Breast epithelium (tissue), 4 donors: ENCODE data around the gene ACP4. TPM values are rescaled to one million over a fixed set of nuclear protein-coding genes. Genes with fewer than 3 reads are reported as not detected.
A peak's percentile ranks its signal among the peaks of the same experiment; 100 is the strongest.

ENCODE experiments used
- DNase-seq, 2 donors: peaks; one replicate each; pipeline ENCODE4 v3.0.0-alpha.2; 2019; ENCODE audit warnings: low spot score in 2 of 2
- H3K27ac ChIP-seq, 2 donors: fragments of 200-600 bp; sonication (generic) in 1 of 2; one replicate each; pipeline ENCODE4 v1.5.1; 2016 to 2019; ENCODE audit warnings: mild to moderate bottlenecking in 1 of 2
- H3K27me3 ChIP-seq, 2 donors: fragments of 200-600 bp; sonication (generic) in 1 of 2; one replicate each; pipeline versions ENCODE4 v1.5.1 to v1.6.0; 2017 to 2019; ENCODE audit warnings: control low read depth in 1 of 2, mild to moderate bottlenecking in 1 of 2
- H3K36me3 ChIP-seq: fragments of 200-600 bp; one replicate; pipeline ENCODE4 v1.5.1; 2019
- H3K4me1 ChIP-seq, 2 donors: fragments of 200-600 bp; sonication (generic); one replicate each; pipeline ENCODE4 v1.5.1; 2016 to 2019; ENCODE audit warnings: control low read depth in 1 of 2
- H3K4me3 ChIP-seq, 3 donors: fragments of 200-600 bp; sonication (generic); 1 replicate in 2 of 3; 2 replicates in 1 of 3; pipeline ENCODE4 v1.5.1; 2016 to 2019; ENCODE audit warnings: mild to moderate bottlenecking in 3 of 3, moderate library complexity in 2 of 3
- H3K9me3 ChIP-seq, 2 donors: fragments of 200-600 bp; sonication (generic) in 1 of 2; one replicate each; pipeline ENCODE4 v1.5.1; 2016 to 2019; ENCODE audit warnings: control low read depth in 1 of 2
- CTCF ChIP-seq, 3 donors: fragments of 450-650 bp; IDR thresholded peaks; one replicate each; pipeline ENCODE4 v1.5.1; 2016 to 2017; ENCODE audit warnings: antibody characterized with exemption in 3 of 3, mild to moderate bottlenecking in 3 of 3, moderate library complexity in 3 of 3
- POLR2A ChIP-seq: fragments of 450-650 bp; IDR thresholded peaks from one replicate; pipeline ENCODE4 v1.6.1; 2016; ENCODE audit warnings: antibody characterized with exemption, mild to moderate bottlenecking, moderate library complexity
- POLR2AphosphoS5 ChIP-seq, 3 donors: sonication (generic); formaldehyde crosslinking; IDR thresholded peaks; one replicate each; pipeline ENCODE4 v1.6.1; 2017; ENCODE audit warnings: antibody characterized with exemption in 3 of 3
- intact Hi-C: fragments of 100-400 bp; cut with DNase I; formaldehyde crosslinking; loops from one replicate; pipeline ENCODE4 v1.15.1; 2023; ENCODE audit warnings: low total_unique reads
- total RNA-seq, 3 donors: library from RNA; depleted of rRNA; stranded (reverse); fragments of >200 nt; gene quantifications; one replicate each; pipeline ENCODE4 v1.1.0, GENCODE V29; 2016

The ACP4 gene
- total RNA-seq, 3 donors from 2014 or later = not detected

- Histone ChIP-seq H3K27ac (no peak overlapping the region), H3K4me1 (peaks cover 0 to 4% of the 10 kb centered on the region in 2 donors), H3K9me3 (no peaks in the 10 kb centered on the region), H3K4me3 (no peak overlapping the region), H3K36me3 (no peaks in the 10 kb centered on the region), H3K27me3 (no peaks in the 10 kb centered on the region)
- intact Hi-C loops = no loop called here
- TF ChIP-seq POLR2A = no peak
- no peak for DNase-seq
These were observed 7.8 kb downstream of the ACP4 start for GRCh38 chr19:50797781-50798658.

DNA sequence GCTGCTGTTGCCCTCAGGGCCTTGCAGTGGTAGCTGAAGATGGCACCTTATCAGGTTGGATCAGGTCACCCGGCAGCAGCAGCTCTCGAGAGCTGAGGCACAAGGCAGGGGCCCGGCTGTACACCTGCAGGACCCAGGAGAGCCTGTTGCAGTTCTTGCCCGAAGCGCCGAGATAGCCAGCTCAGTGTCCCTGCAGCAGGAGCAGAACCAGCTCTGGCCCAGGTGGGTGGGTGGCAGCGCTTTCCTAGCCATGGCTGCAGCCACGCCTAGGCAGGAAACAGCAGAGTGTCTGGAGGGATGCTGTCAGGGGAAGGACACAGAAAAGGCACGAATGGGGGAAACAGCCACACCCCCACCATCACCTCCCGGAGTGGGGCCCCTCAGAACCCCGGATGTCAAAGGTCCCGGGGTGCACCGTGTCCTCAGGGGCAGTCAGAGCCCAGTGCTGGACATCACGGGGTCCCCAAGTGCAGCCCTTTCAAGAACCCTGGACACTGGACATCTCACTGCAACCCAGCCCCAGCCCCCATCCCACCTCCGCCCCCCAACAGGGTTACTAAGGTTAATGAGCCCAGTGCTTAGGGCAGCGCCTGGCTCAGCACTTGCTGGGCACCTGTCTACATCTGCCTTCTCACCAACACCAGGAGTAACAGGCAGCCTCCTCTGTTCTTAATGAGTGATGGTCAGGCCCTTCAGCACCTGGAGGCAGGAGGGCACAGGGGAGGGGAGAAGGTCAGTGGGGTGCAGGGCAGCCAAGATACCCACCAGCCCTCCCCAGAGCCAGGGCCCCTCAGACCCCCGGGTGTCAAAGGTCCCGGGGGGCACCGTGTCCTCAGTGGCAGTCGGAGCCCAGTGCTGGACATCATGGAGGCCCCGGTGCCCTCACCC lies 8.7 kb downstream of the ACP4 start:
- no peak for DNase-seq
- no peak overlapping the region for H3K4me3 ChIP-seq
- no peak overlapping the region for H3K27ac ChIP-seq
- H3K9me3 ChIP-seq = no peaks in the 10 kb centered on the region
- H3K27me3 ChIP-seq = no peaks in the 10 kb centered on the region
- H3K36me3 ChIP-seq = no peaks in the 10 kb centered on the region
- TF ChIP-seq POLR2A = no peak
- TF ChIP-seq POLR2AphosphoS5 (IDR thresholded peaks at IDR 0.05) = no peak
- no peak for TF ChIP-seq CTCF (IDR thresholded peaks at IDR 0.05)
- intact Hi-C loops = no loop called here
- H3K4me1 ChIP-seq = peaks cover 0 to 6% of the 10 kb centered on the region in 2 donors

- no peak for DNase-seq
- Histone ChIP-seq H3K27ac (no peak overlapping the region), H3K27me3 (no peaks in the 10 kb centered on the region), H3K36me3 (no peaks in the 10 kb centered on the region), H3K4me1 (peaks cover 0 to 6% of the 10 kb centered on the region in 2 donors), H3K4me3 (no peak overlapping the region), H3K9me3 (no peaks in the 10 kb centered on the region)
- TF ChIP-seq POLR2AphosphoS5 (IDR thresholded peaks at IDR 0.05) (no peak), POLR2A (no peak), CTCF (IDR thresholded peaks at IDR 0.05) (no peak)
- intact Hi-C loops = no loop called here
These were observed 9.3 kb downstream of the ACP4 start for GRCh38 chr19:50799547-50799851.

- no peak for DNase-seq
- intact Hi-C loops = no loop called here
- Histone ChIP-seq H3K36me3 (no peaks in the 10 kb centered on the region), H3K4me1 (peaks cover 0 to 6% of the 10 kb centered on the region in 2 donors), H3K27ac (no peak overlapping the region), H3K27me3 (no peaks in the 10 kb centered on the region), H3K4me3 (no peak overlapping the region), H3K9me3 (no peaks in the 10 kb centered on the region)
- TF ChIP-seq CTCF (IDR thresholded peaks at IDR 0.05) = no peak
These were observed 10.9 kb downstream of the ACP4 start for GRCh38 chr19:50801107-50801506.

DNA sequence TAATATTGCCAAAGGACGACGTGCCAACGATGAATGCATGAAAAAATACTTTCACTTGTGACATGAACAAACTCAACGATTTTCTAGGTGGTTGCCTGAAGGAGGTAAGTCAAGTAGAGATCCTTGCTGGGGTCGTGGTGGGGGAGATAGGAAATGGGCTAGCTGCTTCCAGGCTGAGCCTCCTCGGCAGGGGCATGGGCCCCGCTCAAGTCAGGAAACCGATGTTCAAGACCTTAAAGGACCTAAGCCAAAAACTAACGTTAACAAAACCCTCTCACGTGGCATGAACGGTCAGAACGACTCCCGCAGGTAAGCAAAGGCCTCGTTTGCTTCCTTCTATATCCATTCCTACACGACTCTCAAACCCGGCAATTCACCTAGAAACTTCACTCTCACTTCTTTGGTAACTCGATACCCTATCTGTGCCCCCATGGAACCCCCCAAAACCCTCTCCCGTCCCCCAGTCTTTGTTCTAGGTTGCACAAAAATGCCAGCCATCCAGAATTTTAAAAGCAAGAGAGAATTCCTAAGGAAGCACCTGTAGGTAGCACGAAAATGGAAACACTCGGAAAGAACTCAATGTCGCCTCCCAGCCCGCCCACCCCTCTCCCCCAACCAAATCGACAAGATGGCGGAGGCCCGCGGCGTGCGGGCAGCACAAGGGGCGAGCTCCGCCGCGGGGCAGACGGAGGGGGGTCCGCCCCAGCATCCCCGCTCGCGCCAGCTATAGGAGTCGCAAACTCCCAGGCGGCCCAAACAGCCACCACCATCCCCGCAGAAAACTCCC lies 13.6 kb downstream of the ACP4 start:
- TF ChIP-seq POLR2AphosphoS5 (IDR thresholded peaks at IDR 0.05) (no peak), POLR2A (no peak), CTCF (IDR thresholded peaks at IDR 0.05) (no peak)

More for the DNA sequence above, 13.6 kb downstream of the ACP4 start:
- DNase-seq = peak in 1 of 2 donors; percentile 20
- no peaks in the 10 kb centered on the region for H3K27me3 ChIP-seq
- peaks cover 0 to 6% of the 10 kb centered on the region in 2 donors for H3K4me1 ChIP-seq
- peak overlapping the region; percentile 78 to 98 (median 97) for H3K4me3 ChIP-seq
- H3K9me3 ChIP-seq = no peaks in the 10 kb centered on the region
- no peaks in the 10 kb centered on the region for H3K36me3 ChIP-seq
- peak overlapping the region; percentile 95 to 97 for H3K27ac ChIP-seq
- intact Hi-C loops = no loop called here
